WERI-Rb-1 (cell line): ENCODE measurements around the gene ICAM4.

Experiments used
- DNase-seq: peaks from one replicate; pipeline ENCODE4 v3.0.0-alpha.2; 2020
- H3K27ac ChIP-seq: fragments of 250-450 bp; sonication (Bioruptor Pico); 2 replicates; pipeline ENCODE4 v1.5.1; 2020; ENCODE audit warnings: mild to moderate bottlenecking, moderate library complexity
- H3K27me3 ChIP-seq: fragments of 250-450 bp; sonication (Bioruptor Pico); 2 replicates; pipeline ENCODE4 v1.5.1; 2021; ENCODE audit warnings: mild to moderate bottlenecking, low read depth, moderate library complexity; ENCODE audit not compliant: insufficient read depth, severe bottlenecking
- H3K36me3 ChIP-seq: fragments of 250-450 bp; sonication (Bioruptor Pico); 2 replicates; pipeline ENCODE4 v1.5.1; 2020; ENCODE audit warnings: mild to moderate bottlenecking, moderate library complexity
- H3K4me3 ChIP-seq: 2 replicates; pipeline ENCODE4 v1.5.1; 2011; ENCODE audit warnings: low read depth, mild to moderate bottlenecking, control low read depth, low read length
- H3K9me3 ChIP-seq: fragments of 250-450 bp; sonication (Bioruptor Pico); 2 replicates; pipeline ENCODE4 v1.5.1; 2021; ENCODE audit warnings: mild to moderate bottlenecking, moderate library complexity; ENCODE audit not compliant: severe bottlenecking
- CTCF ChIP-seq: IDR thresholded peaks from 2 replicates; pipeline ENCODE4 v1.5.1; 2011; ENCODE audit warnings: low read depth, mild to moderate bottlenecking, control low read depth, inconsistent platforms, low read length

Gene ICAM4

DNA sequence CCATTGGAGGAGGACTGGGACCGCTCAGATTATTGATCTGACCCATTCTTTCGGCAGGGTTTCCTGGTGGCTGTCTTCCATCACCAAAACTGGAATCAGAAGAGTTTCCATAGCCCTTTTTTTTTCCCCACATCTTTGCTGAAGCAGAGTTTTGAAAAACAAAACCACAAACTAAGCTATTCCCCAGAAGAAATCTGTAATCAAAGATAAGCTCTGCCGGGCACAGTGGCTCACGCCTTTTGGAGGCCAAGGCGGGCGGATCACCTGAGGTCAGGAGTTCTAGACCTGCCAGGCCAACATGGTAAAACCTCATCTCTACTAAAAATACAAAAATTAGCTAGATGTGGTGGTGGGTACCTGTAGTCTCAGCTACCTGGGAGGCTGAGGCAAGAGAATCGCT is 20.0 kb upstream of the ICAM4 start:
- no peak for TF ChIP-seq CTCF
- Histone ChIP-seq H3K27ac (no peak overlapping the region), H3K27me3 (peaks cover 7% of the 10 kb centered on the region), H3K36me3 (no peaks in the 10 kb centered on the region), H3K4me3 (no peak overlapping the region), H3K9me3 (no peaks in the 10 kb centered on the region)
- DNase-seq: no peak

DNA sequence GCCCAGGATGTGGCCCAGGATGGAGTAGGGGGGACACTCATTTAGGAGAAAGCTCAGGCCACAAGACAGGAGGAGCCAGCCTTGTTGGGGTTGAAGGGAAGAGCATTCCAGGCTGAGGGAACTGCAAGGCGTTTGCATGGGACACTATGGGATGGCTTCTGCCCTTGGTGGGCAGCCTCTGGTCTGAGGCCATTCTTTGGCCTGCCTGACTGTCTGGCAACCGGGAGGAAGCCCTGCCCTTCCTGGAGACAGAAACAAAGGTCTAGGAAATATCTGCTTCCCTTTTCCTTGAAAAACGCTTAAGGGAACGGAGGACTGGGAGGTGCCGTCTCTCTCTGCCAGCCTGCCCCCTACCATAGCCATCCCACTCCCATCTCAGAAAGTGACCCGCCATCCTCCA is 18.7 kb upstream of the ICAM4 start:
- no peak for TF ChIP-seq CTCF
- Histone ChIP-seq H3K27me3 (peaks cover 7% of the 10 kb centered on the region), H3K27ac (no peak overlapping the region), H3K4me3 (no peak overlapping the region), H3K36me3 (no peaks in the 10 kb centered on the region), H3K9me3 (no peaks in the 10 kb centered on the region)
- DNase-seq: no peak

DNA sequence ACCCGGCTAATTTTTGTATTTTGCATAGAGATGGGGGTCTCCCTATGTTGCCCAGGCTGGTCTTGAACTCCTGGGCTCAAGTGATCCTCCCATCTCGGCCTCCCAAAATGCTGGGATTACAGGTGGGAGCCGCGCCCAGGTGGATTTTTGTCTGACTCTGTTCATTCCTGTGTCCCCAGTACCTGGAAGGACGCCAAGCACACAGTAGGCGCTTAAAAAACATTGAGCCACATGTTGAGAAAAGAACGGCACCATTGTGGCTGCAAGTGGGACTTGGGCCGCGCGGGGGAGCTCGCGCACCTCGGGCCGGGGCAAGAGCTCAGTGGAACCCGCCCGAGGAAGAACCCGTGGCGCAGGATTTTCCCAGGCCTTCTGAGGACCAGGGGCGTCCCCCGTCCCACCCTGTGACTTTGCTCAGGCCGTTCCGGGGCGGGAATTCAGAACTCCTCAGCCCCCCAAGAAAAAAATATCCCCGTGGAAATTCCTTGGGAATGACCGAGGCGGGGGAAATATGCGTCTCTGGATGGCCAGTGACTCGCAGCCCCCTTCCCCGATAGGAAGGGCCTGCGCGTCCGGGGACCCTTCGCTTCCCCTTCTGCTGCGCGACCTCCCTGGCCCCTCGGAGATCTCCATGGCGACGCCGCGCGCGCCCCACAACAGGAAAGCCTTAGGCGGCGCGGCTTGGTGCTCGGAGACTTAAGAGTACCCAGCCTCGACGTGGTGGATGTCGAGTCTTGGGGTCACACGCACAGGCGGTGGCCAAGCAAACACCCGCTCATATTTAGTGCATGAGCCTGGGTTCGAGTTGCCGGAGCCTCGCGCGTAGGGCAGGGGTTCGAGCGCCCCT is 17.2 kb upstream of the ICAM4 start:
- Histone ChIP-seq H3K27ac (no peak overlapping the region), H3K9me3 (no peaks in the 10 kb centered on the region), H3K36me3 (no peaks in the 10 kb centered on the region), H3K4me3 (peak overlapping the region; percentile 48), H3K27me3 (peaks cover 7% of the 10 kb centered on the region)
- peak; percentile 83 for DNase-seq
- TF ChIP-seq CTCF: peak; percentile 92

GRCh38 chr19:10270180-10270615 is 16.6 kb upstream of the ICAM4 start:
- H3K36me3 ChIP-seq: no peaks in the 10 kb centered on the region
- peak overlapping the region; percentile 48 for H3K4me3 ChIP-seq
- TF ChIP-seq CTCF: no peak
- DNase-seq: no peak
- no peak overlapping the region for H3K27ac ChIP-seq
- H3K9me3 ChIP-seq: no peaks in the 10 kb centered on the region
- peaks cover 7% of the 10 kb centered on the region for H3K27me3 ChIP-seq

DNA sequence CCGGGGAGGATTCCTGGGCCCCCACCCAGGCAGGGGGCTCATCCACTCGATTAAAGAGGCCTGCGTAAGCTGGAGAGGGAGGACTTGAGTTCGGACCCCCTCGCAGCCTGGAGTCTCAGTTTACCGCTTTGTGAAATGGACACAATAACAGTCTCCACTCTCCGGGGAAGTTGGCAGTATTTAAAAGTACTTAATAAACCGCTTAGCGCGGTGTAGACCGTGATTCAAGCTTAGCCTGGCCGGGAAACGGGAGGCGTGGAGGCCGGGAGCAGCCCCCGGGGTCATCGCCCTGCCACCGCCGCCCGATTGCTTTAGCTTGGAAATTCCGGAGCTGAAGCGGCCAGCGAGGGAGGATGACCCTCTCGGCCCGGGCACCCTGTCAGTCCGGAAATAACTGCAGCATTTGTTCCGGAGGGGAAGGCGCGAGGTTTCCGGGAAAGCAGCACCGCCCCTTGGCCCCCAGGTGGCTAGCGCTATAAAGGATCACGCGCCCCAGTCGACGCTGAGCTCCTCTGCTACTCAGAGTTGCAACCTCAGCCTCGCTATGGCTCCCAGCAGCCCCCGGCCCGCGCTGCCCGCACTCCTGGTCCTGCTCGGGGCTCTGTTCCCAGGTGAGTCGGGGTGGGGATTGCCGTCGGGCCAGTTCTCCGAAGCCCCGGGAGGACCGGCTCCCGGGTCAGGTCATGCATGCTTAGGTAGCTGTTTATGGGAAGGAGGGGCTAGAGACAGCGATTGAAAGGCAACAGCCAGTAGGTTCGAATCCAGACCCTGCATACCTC is 15.9 kb upstream of the ICAM4 start, which contains the start of gene ICAM1:
Gene ICAM1 (plus strand): TSS at position 505 of the 779 bp plus-strand sequence. CDS start 40 bp downstream, at position 545.
- TF ChIP-seq CTCF: no peak
- Histone ChIP-seq H3K27me3 (peaks cover 7% of the 10 kb centered on the region), H3K9me3 (no peaks in the 10 kb centered on the region), H3K4me3 (peak within 1 kb of the TSS; percentile 48), H3K27ac (no peak within 1 kb of the TSS), H3K36me3 (no peaks in the 10 kb centered on the region)
- DNase-seq: peak; percentile 43
